MCF 10A (cell line): ENCODE measurements around the gene XAF1. TPM values are rescaled to one million over a fixed set of nuclear protein-coding genes. Genes with fewer than 3 reads are reported as not detected.

Source experiments
- BruUV-seq: library from RNA; stranded (reverse); fragments of 400-500 nt; replicated peaks from 2 replicates; lab custom pipeline; 2021; lab: Mats Ljungman, UMichigan
- CTCF ChIA-PET: fragments of 300-600 bp; sonication (Branson Sonifier 250); formaldehyde crosslinking; extraction: SDS; loops from one replicate; lab custom pipeline; 2021; ENCODE audit warnings: antibody characterized with exemption, inconsistent platforms; lab: Yijun Ruan, JAX
- POLR2A ChIA-PET: fragments of 300-600, 350-650 bp; sonication (Branson Sonifier 250); formaldehyde crosslinking; extraction: SDS; loops from one replicate; lab custom pipeline; 2020; ENCODE audit warnings: antibody characterized with exemption, inconsistent platforms; lab: Yijun Ruan, JAX
- DNase-seq: peaks from one replicate; pipeline ENCODE4 v3.0.0-alpha.2; 2018; ENCODE audit not compliant: unreplicated experiment
- H3K27ac Mint-ChIP-seq: one replicate; pipeline ENCODE4 v1.8.0; 2022; ENCODE audit warnings: mild to moderate bottlenecking, low read depth, mixed read lengths; ENCODE audit not compliant: unreplicated experiment
- H3K27me3 Mint-ChIP-seq: one replicate; pipeline ENCODE4 v1.8.0; 2022; ENCODE audit warnings: mixed read lengths; ENCODE audit not compliant: insufficient read depth, unreplicated experiment
- H3K36me3 Mint-ChIP-seq: one replicate; pipeline ENCODE4 v1.8.0; 2022; ENCODE audit warnings: mild to moderate bottlenecking, moderate library complexity, mixed read lengths; ENCODE audit not compliant: insufficient read depth, unreplicated experiment
- H3K4me1 Mint-ChIP-seq: one replicate; pipeline ENCODE4 v1.8.0; 2022; ENCODE audit warnings: mixed read lengths; ENCODE audit not compliant: insufficient read depth, unreplicated experiment
- H3K4me3 Mint-ChIP-seq: one replicate; pipeline ENCODE4 v1.8.0; 2022; ENCODE audit warnings: mild to moderate bottlenecking, moderate library complexity, mixed read lengths; ENCODE audit not compliant: unreplicated experiment
- H3K9me3 Mint-ChIP-seq: one replicate; pipeline ENCODE4 v1.8.0; 2022; ENCODE audit warnings: mixed read lengths; ENCODE audit not compliant: unreplicated experiment
- CTCF ChIP-seq: fragments of 200-600 bp; IDR thresholded peaks from one replicate; pipeline ENCODE4 v1.8.0; 2022; ENCODE audit warnings: antibody characterized with exemption, mild to moderate bottlenecking; ENCODE audit not compliant: unreplicated experiment
- intact Hi-C: fragments of 100-400 bp; cut with micrococcal nuclease; formaldehyde crosslinking; loops from 2 replicates; pipeline ENCODE4 v1.14.1; 2022
- total RNA-seq: library from RNA; stranded (reverse); gene quantifications from 2 replicates; pipeline ENCODE4 v1.2.3, GENCODE V29; 2022

XAF1 gene
- total RNA-seq, 1 experiment from 2014 or later: not detected

- Mint-ChIP-seq H3K36me3 (peaks cover 6% of the 10 kb centered on the region), H3K9me3 (no peaks in the 10 kb centered on the region), H3K27ac (no peak overlapping the region), H3K27me3 (no peaks in the 10 kb centered on the region), H3K4me3 (no peak overlapping the region), H3K4me1 (peaks cover 5% of the 10 kb centered on the region)
- TF ChIP-seq CTCF: no peak
- CTCF ChIA-PET: no interaction called here
- no TSS peak for BruUV-seq
- no peak for DNase-seq
- POLR2A ChIA-PET: interaction anchor here (1.6 kb wide), 1 partner anchor 10 kb away, joined by 5 read pairs; no protein-coding TSS in a partner anchor
- intact Hi-C loops: no loop called here
These were observed 23.6 kb downstream of the XAF1 start for GRCh38 chr17:6779411-6779810.

GRCh38 chr17:6780001-6780400, 24.2 kb downstream of the XAF1 start:
- no peaks in the 10 kb centered on the region for H3K27me3 Mint-ChIP-seq
- H3K36me3 Mint-ChIP-seq: peaks cover 6% of the 10 kb centered on the region

GRCh38 chr17:6780886-6781285, 25.0 kb downstream of the XAF1 start:
- Mint-ChIP-seq H3K4me3 (no peak overlapping the region), H3K36me3 (peaks cover 6% of the 10 kb centered on the region), H3K9me3 (no peaks in the 10 kb centered on the region), H3K4me1 (peaks cover 6% of the 10 kb centered on the region), H3K27ac (no peak overlapping the region), H3K27me3 (no peaks in the 10 kb centered on the region)
- no peak for DNase-seq
- CTCF ChIA-PET: no interaction called here
- intact Hi-C loops: no loop called here
- no TSS peak for BruUV-seq
- no peak for TF ChIP-seq CTCF
- POLR2A ChIA-PET: interaction anchor here (1.6 kb wide), 1 partner anchor 9 kb away, joined by 5 read pairs; no protein-coding TSS in a partner anchor

More at GRCh38 chr17:6780001-6780400, 24.2 kb downstream of the XAF1 start:
- TF ChIP-seq CTCF: no peak
- DNase-seq: no peak
- BruUV-seq: no TSS peak
- Mint-ChIP-seq H3K27ac (no peak overlapping the region), H3K4me1 (peaks cover 5% of the 10 kb centered on the region), H3K4me3 (no peak overlapping the region), H3K9me3 (no peaks in the 10 kb centered on the region)
- CTCF ChIA-PET: interaction anchor here (0.7 kb wide), 1 partner anchor 20 kb away, joined by 3 read pairs; no protein-coding TSS in a partner anchor
- intact Hi-C loops: no loop called here
- POLR2A ChIA-PET: interaction anchor here (1.6 kb wide), 1 partner anchor 10 kb away, joined by 5 read pairs; no protein-coding TSS in a partner anchor

GRCh38 chr17:6782244-6782643, 26.4 kb downstream of the XAF1 start:
- no peak for DNase-seq
- Mint-ChIP-seq H3K27ac (no peak overlapping the region), H3K4me1 (peaks cover 20% of the 10 kb centered on the region), H3K4me3 (no peak overlapping the region), H3K36me3 (peaks cover 6% of the 10 kb centered on the region), H3K9me3 (no peaks in the 10 kb centered on the region), H3K27me3 (no peaks in the 10 kb centered on the region)
- POLR2A ChIA-PET: interaction anchor here (0.6 kb wide), 1 partner anchor 122 kb away, joined by 3 read pairs; no protein-coding TSS in a partner anchor
- no TSS peak for BruUV-seq
- CTCF ChIA-PET: no interaction called here
- intact Hi-C loops: no loop called here
- no peak for TF ChIP-seq CTCF
